Muscle of arm (tissue), 12 donors: ENCODE data around the gene BGLAP. TPM values are rescaled to one million over a fixed set of nuclear protein-coding genes. Genes with fewer than 3 reads are reported as not detected.
A peak's percentile ranks its signal among the peaks of the same experiment; 100 is the strongest.

Source experiments
- DNase-seq: peaks from one replicate; pipeline ENCODE4 v3.0.0-alpha.2; 2013
- polyA plus RNA-seq, 12 donors: library from polyadenylated mRNA; unstranded; fragments of 120-200 nt; gene quantifications; one replicate each; pipeline ENCODE4 v1.2.1, GENCODE V29; 2013; ENCODE audit not compliant: insufficient read length in 12 of 12

The BGLAP gene
- polyA plus RNA-seq, 12 donors: 0.38 to 4.8 (median 1.4) TPM; not detected in 2

GRCh38 chr1:156291226-156292061 is 49.5 kb downstream of the BGLAP start:
- peak; percentile 85 for DNase-seq

Other genes with a start within 250 kb of the BGLAP start
- gene SSR2, start 221.2 kb upstream of the BGLAP start, polyA plus RNA-seq: 100 to 1,000 TPM in 11 of 12 donors, not detected in 1; 209 to 317 (median 230) TPM
- gene UBQLN4, start 188.4 kb upstream of the BGLAP start, polyA plus RNA-seq: 10 to 100 TPM in 11 of 12 donors, not detected in 1; 40.2 to 55.3 (median 47.1) TPM
- 10 to 100 TPM in 11 of 12 donors, not detected in 1; 33.6 to 81.4 (median 36.4) TPM for gene LAMTOR2, start 187.4 kb upstream of the BGLAP start, polyA plus RNA-seq
- 10 to 100 TPM in 3 of 12 donors, 1 to 10 TPM in 1, under 1 TPM in 7, not detected in 1; 0.18 to 39.5 (median 0.65) TPM for gene RAB25, start 181.0 kb upstream of the BGLAP start, polyA plus RNA-seq
- gene MEX3A, start 159.7 kb upstream of the BGLAP start, polyA plus RNA-seq: 100 to 1,000 TPM in 1 of 12 donors, 10 to 100 TPM in 11; 17.0 to 113 (median 23.9) TPM
- gene LMNA, start 127.5 kb upstream of the BGLAP start, polyA plus RNA-seq: 100 to 1,000 TPM; 240 to 804 (median 293) TPM
- 10 to 100 TPM in 2 of 12 donors, 1 to 10 TPM in 9, not detected in 1; 2.2 to 16.5 (median 3.4) TPM for gene SEMA4A, start 88.6 kb upstream of the BGLAP start, polyA plus RNA-seq
- gene SLC25A44, start 48.1 kb upstream of the BGLAP start, polyA plus RNA-seq: 10 to 100 TPM in 11 of 12 donors, not detected in 1; 10.5 to 15.8 (median 12.1) TPM
- 10 to 100 TPM in 11 of 12 donors, not detected in 1; 37.1 to 66.7 (median 40.6) TPM for gene PMF1, start 29.2 kb upstream of the BGLAP start, polyA plus RNA-seq
- 1 to 10 TPM in 11 of 12 donors, not detected in 1; 1.6 to 6.9 (median 3.6) TPM for gene PAQR6, start 5.9 kb downstream of the BGLAP start, polyA plus RNA-seq
- 10 to 100 TPM in 11 of 12 donors, not detected in 1; 38.6 to 55.8 (median 48.6) TPM for gene SMG5, start 40.6 kb downstream of the BGLAP start, polyA plus RNA-seq
- gene TMEM79, start 42.1 kb downstream of the BGLAP start, polyA plus RNA-seq: 10 to 100 TPM in 1 of 12 donors, 1 to 10 TPM in 10, not detected in 1; 3.5 to 17.4 (median 4.2) TPM
- gene GLMP, start 53.5 kb downstream of the BGLAP start, polyA plus RNA-seq: 10 to 100 TPM in 11 of 12 donors, not detected in 1; 12.7 to 57.9 (median 21.4) TPM
- gene VHLL, start 57.1 kb downstream of the BGLAP start, polyA plus RNA-seq: under 1 TPM in 1 of 12 donors, not detected in 11; 0.27 TPM
- gene CCT3, start 96.1 kb downstream of the BGLAP start, polyA plus RNA-seq: 100 to 1,000 TPM in 11 of 12 donors, not detected in 1; 119 to 268 (median 248) TPM
- 1 to 10 TPM in 4 of 12 donors, under 1 TPM in 6, not detected in 2; 0.60 to 1.4 (median 0.89) TPM for gene TSACC, start 96.3 kb downstream of the BGLAP start, polyA plus RNA-seq
- gene RHBG, start 127.0 kb downstream of the BGLAP start, polyA plus RNA-seq: under 1 TPM in 1 of 12 donors, not detected in 11; 0.27 TPM